A549 treated with AZD9567 at 1 μM for 4 hours (cell line): ENCODE results near the gene NPLOC4. TPM values are rescaled to one million over a fixed set of nuclear protein-coding genes. Genes with fewer than 3 reads are reported as not detected.

Experiments
- total RNA-seq: library from RNA; stranded (reverse); fragments of 200-300 nt; extraction: Qiagen RNA extraction; gene quantifications from 5 replicates; pipeline ENCODE4 v1.2.3, GENCODE V29; 2022; ENCODE audit not compliant: insufficient read depth

NPLOC4 gene
- total RNA-seq = 88.7 to 101 TPM (median 98.7 TPM) in 5 replicates

DNA sequence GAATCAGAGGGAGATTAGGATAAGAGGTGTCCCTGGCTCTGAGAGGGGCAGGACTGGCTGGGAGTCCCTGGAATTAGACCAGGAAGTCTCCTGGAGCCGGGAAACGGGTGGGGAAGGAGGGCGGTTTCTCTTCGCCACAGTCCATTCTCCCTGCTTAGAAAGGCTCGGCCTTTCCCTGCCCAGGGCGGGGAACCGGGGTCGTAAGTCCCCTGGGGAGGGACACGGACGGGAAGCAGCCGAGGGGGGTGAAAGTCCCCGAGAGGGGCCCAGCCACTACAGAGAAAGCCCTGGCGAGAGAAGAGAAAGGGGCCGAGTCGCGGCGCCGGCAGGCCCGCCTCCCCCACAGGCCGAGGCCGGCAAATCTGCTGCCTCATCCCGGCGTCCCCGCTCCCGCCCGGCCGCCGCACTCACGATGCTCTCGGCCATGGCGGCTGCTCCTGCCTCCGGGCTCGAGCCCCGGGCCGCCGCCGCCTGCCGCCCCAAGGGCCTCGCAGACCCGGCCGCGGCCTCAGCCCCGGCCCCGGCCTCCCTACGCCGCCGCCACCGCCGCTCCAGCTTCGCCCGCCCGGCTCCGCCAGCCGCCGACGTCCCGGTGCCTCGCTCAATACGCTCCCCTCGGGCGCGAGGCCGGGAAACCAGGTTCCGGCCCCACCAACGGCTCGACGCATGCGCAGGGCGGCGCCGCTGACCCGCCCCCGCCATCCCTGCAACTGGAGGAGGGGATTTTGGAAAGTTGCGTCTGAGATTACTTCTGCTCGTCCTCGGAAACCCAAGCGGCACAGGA, at the start of gene NPLOC4, which contains the start of gene TSPAN10:
NPLOC4 (minus strand) TSS at position 608 of the 784 bp plus-strand sequence; CDS start at position 426, 182 bp downstream.
TSPAN10 (plus strand) TSS at position 692 of the 784 bp plus-strand sequence. CDS start 5,217 bp downstream, outside the sequence.

GRCh38 chr17:81683584-81684441, 46.9 kb upstream of the NPLOC4 start, which contains the start of the genes ARL16 and HGS:
Gene ARL16, minus strand, starts transcription at chr17:81683797. Its CDS starts 44 bp downstream, at chr17:81683753.
Gene HGS, plus strand, starts transcription at chr17:81684011. Its CDS starts 56 bp downstream, at chr17:81684067.

DNA sequence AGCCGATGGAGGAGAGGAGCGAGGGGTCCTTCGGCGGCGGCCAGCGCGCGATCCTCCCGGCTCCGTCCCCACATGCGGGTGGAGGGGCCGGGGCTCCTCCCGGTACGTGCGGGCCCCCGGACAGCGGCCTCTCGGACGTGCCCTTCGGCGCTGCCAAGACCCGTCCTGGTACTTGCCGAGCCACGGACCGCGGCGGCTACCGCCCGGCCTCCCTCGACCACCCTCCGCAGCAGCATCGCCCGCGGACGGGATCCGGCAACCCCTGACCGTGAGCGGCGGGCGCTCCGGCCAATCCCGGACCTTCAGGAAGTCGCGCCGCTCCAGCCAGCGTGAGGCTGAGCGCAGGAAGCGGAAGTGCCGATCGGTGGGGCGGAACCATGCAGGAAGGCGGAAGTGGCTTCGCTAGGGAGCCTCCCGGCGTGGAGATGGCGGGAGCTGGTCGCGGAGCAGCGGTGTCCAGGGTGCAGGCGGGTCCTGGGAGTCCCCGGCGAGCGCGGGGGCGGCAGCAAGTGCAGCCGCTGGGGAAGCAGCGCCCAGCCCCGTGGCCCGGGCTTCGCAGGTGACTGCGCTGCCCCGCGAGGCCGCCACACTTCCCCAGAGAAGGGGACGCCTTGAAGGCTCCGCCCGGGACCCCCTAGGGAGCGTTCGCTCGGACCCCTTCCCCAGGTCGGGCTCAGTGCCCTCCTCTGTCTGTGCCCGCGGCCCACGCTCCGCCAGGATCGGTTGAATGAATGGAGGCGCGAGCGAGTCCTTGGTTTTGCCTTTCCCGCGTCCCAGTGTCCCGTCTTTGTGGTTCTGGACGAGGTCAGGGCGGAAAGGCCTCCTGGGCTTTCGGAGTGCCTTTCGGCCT, 29.7 kb upstream of the NPLOC4 start, which contains the start of the genes CCDC137 and OXLD1:
CCDC137 (plus strand) TSS at position 396 of the 850 bp plus-strand sequence; CDS start at position 426, 30 bp downstream.
OXLD1 (minus strand) TSS at position 264 of the 850 bp plus-strand sequence; CDS start at position 236, 28 bp downstream.

GRCh38 chr17:81656118-81656743, 19.3 kb upstream of the NPLOC4 start, which contains the start of gene PDE6G:
Gene PDE6G, minus strand, starts transcription at chr17:81656542. Its CDS starts 3,237 bp downstream, at chr17:81653305.

GRCh38 chr17:81552244-81553017, 84.5 kb downstream of the NPLOC4 start, which contains the start of gene FAAP100:
Gene FAAP100, minus strand, starts transcription at chr17:81552353. Its CDS starts 23 bp downstream, at chr17:81552330.

DNA sequence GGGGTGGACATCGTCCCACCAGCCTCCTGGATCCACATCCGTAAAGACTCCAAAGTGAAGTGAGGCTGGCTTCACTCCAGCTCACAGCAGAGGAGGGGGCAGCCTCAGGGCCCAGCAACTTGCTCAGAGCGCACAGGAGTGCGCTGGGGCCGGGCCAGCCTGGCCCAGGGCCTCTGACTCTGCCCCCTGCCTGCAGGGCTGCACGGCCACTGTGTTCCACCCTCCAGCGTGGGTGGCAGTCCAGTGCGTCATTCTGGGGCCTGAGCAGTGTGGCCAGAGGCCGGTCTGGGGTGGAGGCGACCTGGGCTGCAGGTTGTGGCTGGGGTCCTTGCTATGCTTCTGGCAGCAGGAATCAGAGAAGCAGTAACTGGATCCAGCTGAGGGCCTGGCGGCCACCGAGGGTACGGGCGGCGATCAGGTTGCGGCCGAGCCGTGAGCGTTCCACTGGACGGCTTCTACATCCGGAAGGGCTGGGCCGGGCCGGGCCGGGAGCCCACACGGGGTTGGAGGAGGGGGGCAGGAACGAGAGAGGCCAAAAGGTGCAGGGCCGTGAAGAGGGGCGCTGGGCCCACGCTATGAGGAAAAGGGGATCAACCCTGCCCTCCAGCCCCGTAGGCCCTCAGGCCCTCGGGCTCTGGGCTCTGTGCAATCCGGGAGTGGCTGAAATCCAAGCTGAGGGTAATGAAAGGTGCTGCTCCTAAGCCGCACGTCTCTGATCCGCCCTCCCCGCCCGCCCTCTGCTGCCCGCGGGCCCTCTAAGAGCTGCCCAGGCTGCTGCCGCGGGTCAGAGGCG, 109.1 kb downstream of the NPLOC4 start, which contains the start of gene FSCN2:
FSCN2 (plus strand) TSS at position 787 of the 793 bp plus-strand sequence. CDS start 155 bp downstream, outside the sequence.

DNA sequence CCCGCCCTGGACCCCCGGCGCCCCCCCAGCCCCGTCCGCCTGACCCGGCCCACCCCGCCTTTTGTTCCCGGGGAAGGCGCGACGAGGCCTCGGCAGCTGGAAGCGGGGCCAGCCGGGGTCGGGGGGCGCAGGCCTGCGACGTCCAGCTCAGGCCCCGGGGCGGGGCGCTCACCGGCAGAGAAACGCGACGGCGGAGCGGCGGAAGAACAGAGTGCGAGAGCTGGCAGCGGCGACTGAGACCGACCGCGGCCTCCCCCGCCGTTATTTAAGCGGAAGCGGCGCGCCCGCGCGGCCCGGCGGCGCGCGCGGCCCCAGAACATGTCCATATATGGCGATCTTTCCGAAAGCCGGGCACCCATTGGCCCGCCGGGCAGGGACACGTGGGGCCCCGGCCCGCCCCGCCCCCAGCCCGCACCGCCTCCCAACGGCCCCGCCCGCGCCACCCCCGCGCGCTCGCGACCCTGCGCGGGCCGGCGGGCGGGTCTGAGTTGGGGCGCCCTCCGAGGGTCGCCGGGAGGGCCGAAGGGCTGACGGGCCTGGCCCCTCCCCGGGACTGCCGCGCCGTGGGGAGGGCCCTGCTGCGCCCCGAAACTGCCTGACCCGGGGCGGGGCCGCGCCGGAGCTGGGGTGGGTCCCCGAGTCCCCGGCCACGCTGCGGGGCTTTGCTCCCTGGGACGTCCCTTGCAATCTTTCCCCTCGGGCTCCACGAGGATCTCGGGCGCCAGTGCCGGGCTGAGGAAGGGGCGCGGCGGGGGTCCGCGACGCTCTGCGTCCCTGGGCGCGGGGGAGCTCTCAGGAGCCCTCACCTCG, 124.1 kb downstream of the NPLOC4 start, which contains the start of gene ACTG1:
ACTG1 (minus strand) TSS at position 238 of the 810 bp plus-strand sequence. CDS start 445 bp downstream, outside the sequence.

Other genes starting within 250 kb of the NPLOC4 start
- 5.2 to 9.7 TPM (median 7.6 TPM) in 5 replicates for gene BAHCC1, start 241.7 kb downstream of the NPLOC4 start, total RNA-seq
- 5,191 to 8,158 TPM (median 5,456 TPM) in 5 replicates for gene ACTG1, start 124.3 kb downstream of the NPLOC4 start, total RNA-seq
- 0.91 to 1.4 TPM (median 1.1 TPM) in 4 of 5 replicates, not detected in the other for gene FSCN2, start 108.7 kb downstream of the NPLOC4 start, total RNA-seq
- gene FAAP100, start 84.8 kb downstream of the NPLOC4 start, total RNA-seq = 16.0 to 28.1 TPM (median 27.5 TPM) in 5 replicates
- 4.2 to 5.2 TPM (median 4.8 TPM) in 5 replicates for gene TSPAN10, start 84 bp upstream of the NPLOC4 start, total RNA-seq
- gene PDE6G, start 19.4 kb upstream of the NPLOC4 start, total RNA-seq = 1.8 to 2.8 TPM (median 2.2 TPM) in 4 of 5 replicates, not detected in the other
- 29.0 to 66.0 TPM (median 60.7 TPM) in 5 replicates for gene OXLD1, start 29.5 kb upstream of the NPLOC4 start, total RNA-seq
- gene CCDC137, start 29.6 kb upstream of the NPLOC4 start, total RNA-seq = 51.6 to 68.7 TPM (median 63.4 TPM) in 5 replicates
- gene ARL16, start 46.7 kb upstream of the NPLOC4 start, total RNA-seq = 42.6 to 53.2 TPM (median 50.4 TPM) in 5 replicates
- 127 to 213 TPM (median 208 TPM) in 5 replicates for gene HGS, start 46.9 kb upstream of the NPLOC4 start, total RNA-seq
- gene MRPL12, start 66.3 kb upstream of the NPLOC4 start, total RNA-seq = 183 to 322 TPM (median 292 TPM) in 5 replicates
- 41.8 to 47.4 TPM (median 45.7 TPM) in 5 replicates for gene SLC25A10, start 75.2 kb upstream of the NPLOC4 start, total RNA-seq
- 0.23 to 0.34 TPM (median 0.27 TPM) in 4 of 5 replicates, not detected in the other for gene GCGR, start 167.0 kb upstream of the NPLOC4 start, total RNA-seq
- gene MCRIP1, start 196.2 kb upstream of the NPLOC4 start, total RNA-seq = 94.0 to 106 TPM (median 105 TPM) in 5 replicates
- 0.26 to 0.38 TPM (median 0.29 TPM) in 3 of 5 replicates, not detected in the others for gene PPP1R27, start 197.9 kb upstream of the NPLOC4 start, total RNA-seq
- 687 to 859 TPM (median 711 TPM) in 5 replicates for gene P4HB, start 223.4 kb upstream of the NPLOC4 start, total RNA-seq
- 554 to 671 TPM (median 613 TPM) in 5 replicates for gene ARHGDIA, start 234.2 kb upstream of the NPLOC4 start, total RNA-seq